Measurements from ENCODE around the gene GLP1R. TPM values are rescaled to one million over a fixed set of nuclear protein-coding genes. Genes with fewer than 3 reads are reported as not detected.

Gene GLP1R
- total and polyA plus RNA-seq, 2 of the 4 experiments (the other 2 are of a cell fraction): not detected

DNA sequence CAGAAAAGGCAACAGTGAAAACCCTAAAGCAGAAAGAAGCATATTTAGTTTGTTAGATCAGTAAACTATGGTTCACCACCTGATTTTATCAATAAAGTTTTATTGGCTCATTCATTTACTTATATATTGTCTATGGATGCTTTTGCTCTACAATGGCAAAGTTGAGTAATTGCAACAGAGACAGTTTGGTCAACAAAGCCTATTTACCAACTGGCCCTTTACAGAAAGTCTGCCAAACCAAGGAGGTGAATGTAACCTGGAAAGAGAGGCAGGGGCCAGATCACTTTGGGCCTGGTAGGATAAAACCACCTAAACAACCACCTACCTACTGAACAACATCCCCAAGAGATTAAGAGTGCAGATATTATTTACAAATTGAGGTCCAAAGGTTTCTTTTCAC, 47.0 kb downstream of the GLP1R start:
- no peak overlapping the region for H3K4me3 ChIP-seq (ENCODE audit: insufficient read depth, low read depth, low read length)
- H4K20me1 ChIP-seq (ENCODE audit: insufficient read depth, low read length): no peaks in the 10 kb centered on the region
- H3K4me2 ChIP-seq (ENCODE audit: low read depth, low read length): no peak overlapping the region
- no peak overlapping the region for H2BK120ac ChIP-seq (ENCODE audit: low read depth, low read length)
- H2AK9ac ChIP-seq (replicated peaks; ENCODE audit: low read depth, low read length, poor library complexity): no peak overlapping the region
- no peak overlapping the region for H3K4ac ChIP-seq (ENCODE audit: low read depth, low read length)
- no peaks in the 10 kb centered on the region for H3K9me3 ChIP-seq (ENCODE audit: control insufficient read depth, insufficient read depth, low read length)
- H3K56ac ChIP-seq (ENCODE audit: extremely low read depth, insufficient read depth, low read length): no peak overlapping the region
- ATAC-seq (ENCODE audit: low read depth) (no peak), DNase-seq (no peak)
- no peak overlapping the region for H2BK15ac ChIP-seq (ENCODE audit: low read depth, low read length)
- in situ Hi-C loops (cut with MboI; ENCODE audit: low sequenced_read_pairs): no loop called here
- H4K5ac ChIP-seq (ENCODE audit: low read depth, low read length): no peak overlapping the region
- ChIA-PET POLR2A (ENCODE audit: unreplicated experiment) (no interaction called here), CTCF (no interaction called here)
- no peak overlapping the region for H2AK5ac ChIP-seq (ENCODE audit: low read depth, low read length)
- H3K4me1 ChIP-seq (ENCODE audit: control insufficient read depth, insufficient read depth, low read length): no peaks in the 10 kb centered on the region
- no peak overlapping the region for H4K91ac ChIP-seq (ENCODE audit: insufficient read depth, low read depth, low read length)
- H3K9me1 ChIP-seq (ENCODE audit: insufficient read depth, low read length): no peaks in the 10 kb centered on the region
- no peak overlapping the region for H3K27ac ChIP-seq (ENCODE audit: insufficient read depth, low read length)
- 0 out of 2 replicates have a peak, but pooled peaks cover 2% of the 10 kb centered on the region for H3K27me3 ChIP-seq (ENCODE audit: control insufficient read depth, insufficient read depth, low read length)
- H3K9ac ChIP-seq (ENCODE audit: low read depth, low read length): no peak overlapping the region
- H3K14ac ChIP-seq (replicated peaks; ENCODE audit: low read depth, low read length): no peak overlapping the region
- H3K36me3 ChIP-seq (ENCODE audit: control insufficient read depth, insufficient read depth, low read length): no peaks in the 10 kb centered on the region
- no peak overlapping the region for H3K23ac ChIP-seq (ENCODE audit: low read depth, low read length)
- H2BK20ac ChIP-seq (ENCODE audit: low read depth, low read length): no peak overlapping the region
- no peaks in the 10 kb centered on the region for H3K79me1 ChIP-seq (ENCODE audit: low read depth in 1 of 2, low read length in 2 of 2)
- TF ChIP-seq SMC3 (IDR thresholded peaks at IDR 0.05; ENCODE audit: low read depth, low read length) (no peak), BHLHE40 (IDR thresholded peaks at IDR 0.05; ENCODE audit: low read depth, low read length) (no peak), NFE2L2 (IDR thresholded peaks at IDR 0.05; ENCODE audit: low read depth, low read length) (no peak), CEBPB (IDR thresholded peaks at IDR 0.05; ENCODE audit: low read depth, low read length) (no peak), CTCF (conservative IDR thresholded peaks at IDR 0.05; ENCODE audit: low read depth, low read length) (no peak)
- intact Hi-C loops (cut with micrococcal nuclease): no loop called here
- no peak overlapping the region for H2AFZ ChIP-seq (replicated peaks; ENCODE audit: low read length, poor library complexity)
- H4K8ac ChIP-seq (ENCODE audit: low read depth in 2 of 2, low read length in 2 of 2): no peak overlapping the region
- dilution Hi-C loops (cut with HindIII; ENCODE audit: low sequenced_read_pairs, unreplicated experiment): no loop called here
- H3K18ac ChIP-seq (ENCODE audit: low read depth, low read length): no peak overlapping the region
- no peak overlapping the region for H2BK5ac ChIP-seq (ENCODE audit: low read depth, low read length, poor library complexity, severe bottlenecking)
- BruUV-seq (replicated peaks): no TSS peak
